ENCODE measurements around the gene INAFM1.
"Not testable (repeated sequence)": the region's sequence is repeated elsewhere in the genome, so short reads cannot be mapped to it uniquely, and the experiment has no call there.

Gene INAFM1

DNA sequence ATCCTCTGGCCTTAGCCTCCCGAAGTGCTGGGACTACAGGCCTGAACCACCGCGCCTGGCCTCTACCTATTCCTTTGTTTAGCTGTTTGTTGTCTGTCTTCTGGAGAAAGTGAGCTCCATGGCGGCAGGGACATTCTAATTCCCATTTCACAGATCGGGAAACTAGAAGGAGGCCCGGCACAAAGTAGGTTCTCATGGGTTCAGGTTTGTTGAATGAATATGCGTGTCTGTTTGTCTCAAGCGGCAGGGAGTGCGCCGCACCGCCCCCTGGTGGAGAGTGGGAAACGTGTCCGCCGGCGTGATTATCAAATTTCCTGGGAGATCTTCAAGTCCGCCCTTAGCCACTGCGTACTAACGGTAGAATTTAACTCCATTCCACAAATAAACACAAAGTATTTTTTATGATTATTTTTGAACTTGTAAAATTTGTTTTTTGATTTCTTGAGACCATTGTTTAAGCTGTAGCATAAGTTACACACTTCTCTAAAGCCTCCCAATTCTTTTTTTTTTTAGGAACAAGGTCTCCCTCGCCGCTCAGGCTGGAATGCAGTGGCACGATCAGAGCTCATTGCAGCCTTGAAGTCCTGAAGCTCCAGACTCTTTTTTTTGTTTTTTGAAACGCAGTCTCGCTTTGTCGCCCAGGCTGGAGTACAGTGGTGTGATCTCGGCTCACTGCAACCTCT is 27.2 kb upstream of the INAFM1 start:
- Histone ChIP-seq H3K9ac (ENCODE audit: low read length) (no peak overlapping the region), H3K4me1 (ENCODE audit: control insufficient read depth, insufficient read depth, low read length) (peaks cover 9% of the 10 kb centered on the region), H3K27ac (ENCODE audit: low read depth, low read length) (no peak overlapping the region), H3K27me3 (ENCODE audit: control insufficient read depth, insufficient read depth, low read length) (no peaks in the 10 kb centered on the region), H3K36me3 (ENCODE audit: control insufficient read depth, insufficient read depth, low read length) (no peaks in the 10 kb centered on the region), H3K4me3 (ENCODE audit: low read length) (no peak overlapping the region)

DNA sequence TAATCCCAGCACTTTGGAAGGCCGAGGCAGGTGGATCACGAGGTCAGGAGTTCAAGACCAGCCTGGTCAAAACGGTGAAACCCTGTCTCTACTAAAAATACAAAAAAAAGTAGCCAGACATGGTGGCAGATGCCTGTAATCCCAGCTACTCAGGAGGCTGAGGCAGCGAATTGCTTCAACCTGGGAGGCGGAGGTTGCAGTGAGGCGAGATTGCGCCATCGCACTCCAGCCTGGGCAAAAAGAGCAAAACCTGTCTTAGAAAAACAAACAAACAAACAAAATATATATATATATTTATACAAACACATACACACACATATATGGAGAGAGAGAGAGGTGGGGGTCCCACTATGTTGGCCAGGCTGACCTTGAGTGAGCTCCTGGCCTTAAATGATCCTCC is 21.7 kb upstream of the INAFM1 start:
- not testable (repeated sequence) for H3K4me3 ChIP-seq (ENCODE audit: low read length); H3K36me3 ChIP-seq (ENCODE audit: control insufficient read depth, insufficient read depth, low read length); H3K9ac ChIP-seq (ENCODE audit: low read length); H3K27ac ChIP-seq (ENCODE audit: low read depth, low read length); H3K27me3 ChIP-seq (ENCODE audit: control insufficient read depth, insufficient read depth, low read length); H3K4me1 ChIP-seq (ENCODE audit: control insufficient read depth, insufficient read depth, low read length)

DNA sequence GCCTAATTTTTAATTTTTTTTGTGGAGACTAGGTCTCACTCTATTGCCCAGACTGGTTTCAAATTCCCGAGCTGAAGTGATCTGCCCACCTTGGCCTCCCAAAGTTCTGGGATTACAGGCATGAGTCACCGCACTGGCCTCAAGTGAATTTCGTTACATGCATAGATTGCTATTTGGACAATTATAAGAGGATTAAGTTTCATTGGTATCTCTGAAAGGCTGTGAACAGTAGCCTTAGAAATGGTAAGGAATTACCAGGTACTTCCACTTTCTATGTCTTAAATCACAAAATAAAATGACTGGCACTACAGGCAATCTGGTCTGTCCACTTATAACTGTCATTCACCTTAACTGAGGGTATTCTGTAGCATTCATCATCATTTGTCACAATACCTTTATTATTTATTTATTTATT is 21.2 kb upstream of the INAFM1 start:
- peaks cover under 1% of the 10 kb centered on the region for H3K36me3 ChIP-seq (ENCODE audit: control insufficient read depth, insufficient read depth, low read length)
- H3K9ac ChIP-seq (ENCODE audit: low read length), result no peak overlapping the region
- no peak overlapping the region for H3K27ac ChIP-seq (ENCODE audit: low read depth, low read length)
- no peaks in the 10 kb centered on the region for H3K27me3 ChIP-seq (ENCODE audit: control insufficient read depth, insufficient read depth, low read length)
- H3K4me1 ChIP-seq (ENCODE audit: control insufficient read depth, insufficient read depth, low read length), result peaks cover 10% of the 10 kb centered on the region
- no peak overlapping the region for H3K4me3 ChIP-seq (ENCODE audit: low read length)

DNA sequence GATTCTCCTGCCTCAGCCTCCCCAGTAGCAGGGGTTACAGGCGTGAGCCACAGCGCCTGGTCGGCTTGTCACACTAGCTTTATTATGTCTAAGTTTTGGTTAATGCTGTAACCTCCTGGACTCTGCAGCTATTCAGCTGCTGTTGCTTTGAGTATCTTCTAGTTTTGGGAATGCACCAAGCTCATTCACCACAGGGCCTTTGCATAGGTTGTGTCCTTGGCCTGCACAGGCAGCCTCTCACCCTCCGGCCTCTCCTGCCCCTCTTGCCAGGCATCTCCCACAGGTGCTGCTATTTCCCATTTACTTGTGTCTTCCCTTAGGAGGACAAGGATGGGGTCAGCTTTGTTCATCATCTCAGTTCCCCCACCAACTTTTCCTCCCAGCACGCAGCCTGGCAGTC is 20.7 kb upstream of the INAFM1 start:
- Histone ChIP-seq H3K27ac (ENCODE audit: low read depth, low read length) (no peak overlapping the region), H3K4me1 (ENCODE audit: control insufficient read depth, insufficient read depth, low read length) (peaks cover 12% of the 10 kb centered on the region), H3K27me3 (ENCODE audit: control insufficient read depth, insufficient read depth, low read length) (no peaks in the 10 kb centered on the region), H3K4me3 (ENCODE audit: low read length) (no peak overlapping the region), H3K36me3 (ENCODE audit: control insufficient read depth, insufficient read depth, low read length) (peaks cover 6% of the 10 kb centered on the region), H3K9ac (ENCODE audit: low read length) (no peak overlapping the region)

DNA sequence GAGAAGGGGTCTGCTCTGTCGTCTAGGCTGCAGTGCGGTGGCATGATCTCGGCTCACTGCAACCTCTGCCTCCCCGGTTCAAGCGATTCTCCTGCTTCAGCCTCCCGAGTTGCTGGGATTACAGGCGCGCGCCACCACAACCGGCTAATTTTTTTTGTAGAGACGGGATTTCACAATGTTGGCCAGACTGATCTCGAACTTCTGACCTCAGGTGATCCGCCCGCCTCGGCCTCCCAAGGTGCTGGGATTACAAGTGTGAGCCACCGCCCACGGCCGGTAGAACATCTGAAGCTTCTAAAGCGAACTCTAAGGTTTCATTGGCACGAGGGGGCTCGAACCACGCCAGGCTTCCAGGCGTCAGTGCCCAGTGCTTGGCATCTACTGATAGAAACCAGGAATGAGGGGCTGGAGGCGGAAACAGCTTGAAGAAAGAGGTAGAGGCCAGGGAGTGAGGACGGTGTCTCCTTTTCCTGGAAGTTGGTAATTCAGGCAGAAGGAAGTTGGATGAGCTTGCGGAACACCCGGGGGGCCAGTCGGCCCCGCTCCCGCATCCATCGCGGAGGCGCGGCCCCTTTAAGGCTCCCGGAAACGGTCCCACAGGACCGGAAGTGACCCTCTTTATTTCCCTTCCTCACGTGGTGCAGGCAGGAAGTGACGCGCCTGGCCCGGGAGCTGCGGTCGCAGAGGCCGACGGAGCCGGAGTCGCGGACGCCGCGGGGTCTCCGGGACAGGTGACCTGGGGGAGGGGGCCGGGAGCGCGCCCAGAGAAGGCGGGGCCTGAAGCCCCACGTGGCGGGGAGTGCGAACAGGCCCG is 18.6 kb upstream of the INAFM1 start, which contains the start of gene CCDC9:
CCDC9 (plus strand) TSS at position 647 of the 814 bp plus-strand sequence. CDS start 1,876 bp downstream, outside the sequence.
- H3K4me3 ChIP-seq (ENCODE audit: low read length), result peak within 1 kb of the TSS; percentile 75
- H3K4me1 ChIP-seq (ENCODE audit: control insufficient read depth, insufficient read depth, low read length), result peaks cover 12% of the 10 kb centered on the region
- no peaks in the 10 kb centered on the region for H3K27me3 ChIP-seq (ENCODE audit: control insufficient read depth, insufficient read depth, low read length)
- peak within 1 kb of the TSS; percentile 90 for H3K27ac ChIP-seq (ENCODE audit: low read depth, low read length)
- peaks cover 24% of the 10 kb centered on the region for H3K36me3 ChIP-seq (ENCODE audit: control insufficient read depth, insufficient read depth, low read length)
- H3K9ac ChIP-seq (ENCODE audit: low read length), result peak within 1 kb of the TSS; percentile 66

DNA sequence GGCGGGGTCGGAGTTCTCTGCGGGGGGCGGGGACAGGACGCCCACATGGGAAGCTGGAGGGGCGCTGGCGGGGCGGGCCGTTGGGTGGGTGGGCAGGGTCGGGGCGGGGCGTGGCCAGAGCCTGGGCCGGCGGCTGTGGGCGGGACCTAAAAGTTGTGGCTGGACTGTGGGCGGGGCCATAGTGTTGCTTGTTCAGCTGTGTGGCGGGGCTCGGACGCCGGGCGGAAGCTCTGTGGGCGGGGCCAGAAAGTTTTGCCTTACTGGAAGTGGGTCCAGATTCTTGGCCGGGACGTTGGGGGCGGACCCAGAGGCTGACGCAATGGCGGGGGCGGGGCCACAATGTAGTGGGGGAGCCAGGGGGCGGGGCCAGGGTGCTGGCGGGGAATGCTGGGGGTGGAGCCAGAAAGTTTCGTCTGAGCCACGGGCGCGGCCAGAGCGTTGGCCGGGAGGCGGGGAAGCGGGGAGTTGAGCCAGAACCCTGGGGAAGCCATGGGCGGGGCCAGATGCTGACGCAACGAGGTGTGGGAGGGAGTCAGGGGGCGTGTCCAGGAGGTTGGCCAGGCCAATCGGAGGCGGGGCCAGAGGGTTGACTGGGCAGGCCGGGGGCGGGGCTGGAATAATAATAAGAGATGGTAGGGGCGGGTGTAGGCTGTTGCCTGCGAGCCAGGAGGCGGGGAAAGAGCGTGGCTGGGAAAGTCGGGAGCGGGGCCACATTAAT is 17.8 kb upstream of the INAFM1 start:
- peak overlapping the region; percentile 59 for H3K4me3 ChIP-seq (ENCODE audit: low read length)
- no peak overlapping the region for H3K9ac ChIP-seq (ENCODE audit: low read length)
- peak overlapping the region; percentile 90 for H3K27ac ChIP-seq (ENCODE audit: low read depth, low read length)
- peaks cover 27% of the 10 kb centered on the region for H3K36me3 ChIP-seq (ENCODE audit: control insufficient read depth, insufficient read depth, low read length)
- peaks cover 12% of the 10 kb centered on the region for H3K4me1 ChIP-seq (ENCODE audit: control insufficient read depth, insufficient read depth, low read length)
- H3K27me3 ChIP-seq (ENCODE audit: control insufficient read depth, insufficient read depth, low read length), result no peaks in the 10 kb centered on the region

DNA sequence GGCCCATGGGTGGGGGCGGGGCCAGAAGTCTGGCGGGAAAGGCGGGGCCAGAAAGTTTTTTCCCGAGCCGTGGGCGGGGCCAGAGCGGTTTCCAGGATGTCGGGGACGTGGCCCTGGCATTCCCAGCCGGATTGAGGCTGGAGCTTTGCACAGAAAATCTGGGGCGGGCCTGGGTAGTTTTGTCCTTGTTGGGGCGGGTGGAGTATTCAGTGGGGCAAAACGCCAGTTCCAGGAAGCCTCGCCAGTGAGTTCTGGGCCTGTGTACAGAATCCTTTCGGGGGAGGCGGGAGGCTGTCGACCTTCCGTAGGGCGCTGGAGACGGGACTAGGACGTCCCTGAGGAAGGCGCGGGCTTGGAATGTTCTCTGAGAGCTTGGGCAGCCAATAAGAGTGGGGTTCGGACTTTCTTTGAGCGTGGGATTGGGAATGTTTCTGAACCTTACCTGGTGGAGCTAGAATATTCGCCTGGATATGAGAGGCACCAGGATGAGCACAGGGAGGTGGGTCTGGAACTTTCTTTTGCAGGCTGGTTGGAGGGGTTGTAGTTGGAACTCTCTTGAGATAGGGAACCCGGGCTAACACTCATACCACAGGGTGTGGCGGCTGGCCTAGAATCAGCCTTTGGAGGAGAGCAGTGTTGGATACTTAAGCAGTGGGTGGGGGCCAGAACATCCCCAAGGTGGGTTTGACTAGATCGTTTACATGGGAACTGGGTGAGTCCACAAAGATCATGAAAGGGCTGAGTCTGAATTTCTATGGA is 17.1 kb upstream of the INAFM1 start:
- Histone ChIP-seq H3K4me3 (ENCODE audit: low read length) (peak overlapping the region; percentile 59), H3K4me1 (ENCODE audit: control insufficient read depth, insufficient read depth, low read length) (peaks cover 12% of the 10 kb centered on the region), H3K9ac (ENCODE audit: low read length) (no peak overlapping the region)

DNA sequence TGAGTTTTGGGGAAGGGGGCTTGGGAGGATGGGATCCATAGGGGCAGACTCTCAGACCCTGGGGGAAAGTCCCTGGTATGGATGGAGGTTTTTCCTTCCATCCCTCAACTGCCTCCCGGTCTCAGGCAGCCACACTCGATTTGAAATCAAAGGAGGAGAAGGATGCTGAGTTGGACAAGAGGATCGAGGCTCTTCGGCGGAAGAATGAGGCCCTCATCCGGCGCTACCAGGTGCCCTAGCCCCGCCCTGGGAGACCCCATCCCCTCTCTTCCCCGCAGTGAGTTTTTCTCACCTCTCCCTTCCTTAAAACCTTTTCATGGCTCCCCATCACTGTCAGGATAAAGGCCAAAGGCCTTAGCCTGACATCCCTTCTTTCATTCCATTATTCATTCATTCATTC is 16.3 kb upstream of the INAFM1 start:
- Histone ChIP-seq H3K36me3 (ENCODE audit: control insufficient read depth, insufficient read depth, low read length) (peaks cover 30% of the 10 kb centered on the region), H3K4me1 (ENCODE audit: control insufficient read depth, insufficient read depth, low read length) (peaks cover 12% of the 10 kb centered on the region), H3K4me3 (ENCODE audit: low read length) (peak overlapping the region; percentile 59), H3K9ac (ENCODE audit: low read length) (no peak overlapping the region), H3K27me3 (ENCODE audit: control insufficient read depth, insufficient read depth, low read length) (no peaks in the 10 kb centered on the region), H3K27ac (ENCODE audit: low read depth, low read length) (peak overlapping the region; percentile 90)

More for the DNA sequence above, 17.1 kb upstream of the INAFM1 start:
- Histone ChIP-seq H3K36me3 (ENCODE audit: control insufficient read depth, insufficient read depth, low read length) (peaks cover 27% of the 10 kb centered on the region), H3K27ac (ENCODE audit: low read depth, low read length) (peak overlapping the region; percentile 90), H3K27me3 (ENCODE audit: control insufficient read depth, insufficient read depth, low read length) (no peaks in the 10 kb centered on the region)

DNA sequence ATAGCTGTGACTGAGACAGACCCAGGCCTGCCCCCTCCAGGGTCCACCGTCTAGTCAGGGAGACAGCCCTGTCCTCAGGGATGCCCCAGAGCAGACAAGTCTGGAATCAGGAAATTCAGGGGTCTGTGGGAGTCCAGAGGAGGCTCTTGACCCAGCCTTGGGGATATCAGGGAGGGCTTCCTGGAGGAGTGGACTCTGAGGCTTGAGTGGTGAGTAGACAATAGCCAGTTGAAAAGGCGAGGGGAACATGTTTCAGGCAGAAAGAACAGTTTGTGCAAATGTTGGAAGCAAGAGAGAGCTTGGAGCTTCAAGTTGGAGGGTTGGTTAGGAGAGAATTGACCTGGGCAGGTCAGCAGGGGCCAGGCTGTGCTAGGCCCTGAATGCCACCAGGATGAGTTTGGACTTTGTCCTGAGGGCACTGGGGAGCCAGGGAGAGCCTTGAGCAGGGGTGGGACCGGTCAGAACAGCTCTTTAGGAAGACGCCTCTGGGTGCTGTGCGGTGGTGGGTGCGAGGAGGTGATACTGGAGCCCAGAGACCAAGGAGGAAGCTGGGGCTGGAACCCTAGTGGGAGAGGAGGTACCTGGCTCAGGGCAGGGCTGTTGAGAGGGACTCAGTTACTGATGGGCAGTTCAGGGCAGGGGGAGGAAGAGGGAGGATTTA is 15.7 kb upstream of the INAFM1 start:
- Histone ChIP-seq H3K27me3 (ENCODE audit: control insufficient read depth, insufficient read depth, low read length) (no peaks in the 10 kb centered on the region), H3K27ac (ENCODE audit: low read depth, low read length) (peak overlapping the region; percentile 90), H3K36me3 (ENCODE audit: control insufficient read depth, insufficient read depth, low read length) (peaks cover 30% of the 10 kb centered on the region), H3K4me1 (ENCODE audit: control insufficient read depth, insufficient read depth, low read length) (peaks cover 12% of the 10 kb centered on the region), H3K4me3 (ENCODE audit: low read length) (no peak overlapping the region), H3K9ac (ENCODE audit: low read length) (no peak overlapping the region)

DNA sequence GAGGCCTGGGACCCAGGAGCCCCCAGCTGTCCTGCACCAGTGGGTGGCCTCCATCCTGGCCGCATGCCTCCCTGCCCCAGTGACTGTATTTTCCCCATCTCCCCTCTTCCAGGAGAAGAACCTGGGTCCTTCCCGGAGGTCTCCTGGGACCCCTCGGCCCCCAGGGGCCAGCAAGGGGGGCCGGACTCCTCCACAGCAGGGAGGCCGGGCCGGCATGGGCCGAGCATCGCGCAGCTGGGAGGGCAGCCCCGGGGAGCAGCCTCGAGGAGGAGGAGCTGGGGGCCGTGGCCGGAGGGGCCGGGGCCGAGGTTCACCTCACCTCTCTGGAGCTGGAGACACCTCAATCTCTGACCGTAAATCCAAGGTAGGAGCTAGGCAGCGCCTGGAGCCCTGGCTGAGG is 14.2 kb upstream of the INAFM1 start:
- Histone ChIP-seq H3K9ac (ENCODE audit: low read length) (no peak overlapping the region), H3K4me3 (ENCODE audit: low read length) (no peak overlapping the region), H3K27me3 (ENCODE audit: control insufficient read depth, insufficient read depth, low read length) (no peaks in the 10 kb centered on the region), H3K36me3 (ENCODE audit: control insufficient read depth, insufficient read depth, low read length) (peaks cover 38% of the 10 kb centered on the region), H3K27ac (ENCODE audit: low read depth, low read length) (no peak overlapping the region), H3K4me1 (ENCODE audit: control insufficient read depth, insufficient read depth, low read length) (peaks cover 12% of the 10 kb centered on the region)

DNA sequence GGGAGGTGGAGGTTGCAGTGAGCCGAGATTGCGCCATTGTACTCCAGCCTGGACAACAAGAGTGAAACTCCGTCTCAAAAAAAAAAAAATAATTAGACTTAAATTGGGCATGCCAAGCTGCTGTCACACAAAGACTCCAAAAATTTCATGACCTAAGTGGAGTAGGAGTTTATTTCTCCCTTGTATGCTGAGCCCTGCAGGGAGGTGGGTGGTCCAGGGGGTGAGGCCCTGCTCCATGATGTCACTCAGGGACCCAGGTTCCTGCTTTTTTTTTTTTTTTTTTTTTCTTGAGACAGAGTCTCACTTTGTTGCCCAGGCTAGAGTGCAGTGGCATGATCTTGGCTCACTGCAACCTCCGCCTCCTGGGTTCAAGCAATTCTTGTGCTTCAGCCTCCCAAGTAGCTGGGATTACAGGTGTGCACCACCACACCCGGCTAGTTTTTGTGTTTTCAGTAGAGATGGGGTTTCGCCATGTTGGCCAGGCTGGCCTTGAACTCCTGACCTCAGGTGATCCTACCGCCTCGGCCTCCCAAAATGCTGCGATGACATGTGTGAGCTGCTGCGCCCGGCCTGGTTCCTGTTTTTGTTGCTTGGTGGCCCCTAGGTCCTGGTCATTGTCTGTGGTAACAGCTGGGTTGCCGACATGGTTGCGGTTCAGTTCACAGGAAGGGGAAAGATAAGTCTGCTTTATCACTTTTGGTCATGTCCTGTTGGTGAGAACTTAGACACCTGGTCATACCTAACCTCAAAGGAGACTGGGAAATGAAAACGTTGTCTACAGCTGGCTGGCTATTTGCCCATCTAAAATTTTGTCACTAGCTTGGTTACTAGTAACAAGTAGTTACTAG is 12.5 kb upstream of the INAFM1 start:
- H3K36me3 ChIP-seq (ENCODE audit: control insufficient read depth, insufficient read depth, low read length), result peaks cover 43% of the 10 kb centered on the region
- not testable (repeated sequence) for H3K9ac ChIP-seq (ENCODE audit: low read length); H3K27me3 ChIP-seq (ENCODE audit: control insufficient read depth, insufficient read depth, low read length); H3K4me3 ChIP-seq (ENCODE audit: low read length); H3K27ac ChIP-seq (ENCODE audit: low read depth, low read length)
- peaks cover 12% of the 10 kb centered on the region for H3K4me1 ChIP-seq (ENCODE audit: control insufficient read depth, insufficient read depth, low read length)
